Activated T-helper 1 cell treated with anti-CD3 and anti-CD28 coated beads, Interleukin-12 subunit alpha, Interleukin-12 subunit beta, Interleukin-2, Interleukin-4 antibody, amounts not matched to agents 30 ng/mL and 10 ng/mL and 1 ng/mL, durations not matched to agents 14 hours and 24 hours and 36 hours (primary cell): ENCODE measurements around the gene RNF8. TPM values are rescaled to one million over a fixed set of nuclear protein-coding genes. Genes with fewer than 3 reads are reported as not detected.
"Not testable (repeated sequence)": the region's sequence is repeated elsewhere in the genome, so short reads cannot be mapped to it uniquely, and the experiment has no call there.

Experiments used
- DNase-seq: peaks from one replicate; pipeline ENCODE4 v3.0.0; 2021; ENCODE audit warnings: low spot score
- H3K27ac Mint-ChIP-seq: one replicate; pipeline ENCODE4 v1.8.0; 2021; ENCODE audit warnings: mild to moderate bottlenecking, mixed read lengths
- H3K27me3 Mint-ChIP-seq: one replicate; pipeline ENCODE4 v1.8.0; 2022; ENCODE audit warnings: mild to moderate bottlenecking, moderate library complexity, mixed read lengths; ENCODE audit not compliant: insufficient read depth
- H3K36me3 Mint-ChIP-seq: one replicate; pipeline ENCODE4 v1.8.0; 2021; ENCODE audit warnings: low read depth, mixed read lengths
- H3K4me1 Mint-ChIP-seq: one replicate; pipeline ENCODE4 v1.8.0; 2021; ENCODE audit warnings: low read depth, mixed read lengths
- H3K4me3 Mint-ChIP-seq: one replicate; pipeline ENCODE4 v1.8.0; 2021; ENCODE audit warnings: mild to moderate bottlenecking, moderate library complexity, mixed read lengths
- H3K9me3 Mint-ChIP-seq: one replicate; pipeline ENCODE4 v1.8.0; 2021; ENCODE audit warnings: mixed read lengths
- intact Hi-C: fragments of 100-400 bp; cut with micrococcal nuclease; formaldehyde crosslinking; loops from one replicate; pipeline ENCODE4 v1.15.1; 2024
- total RNA-seq: library from RNA; stranded (reverse); gene quantifications from 2 replicates; pipeline ENCODE4 v1.2.3, GENCODE V29; 2022

RNF8 gene
- total RNA-seq, 1 donor from 2014 or later = 30.0 TPM

DNA sequence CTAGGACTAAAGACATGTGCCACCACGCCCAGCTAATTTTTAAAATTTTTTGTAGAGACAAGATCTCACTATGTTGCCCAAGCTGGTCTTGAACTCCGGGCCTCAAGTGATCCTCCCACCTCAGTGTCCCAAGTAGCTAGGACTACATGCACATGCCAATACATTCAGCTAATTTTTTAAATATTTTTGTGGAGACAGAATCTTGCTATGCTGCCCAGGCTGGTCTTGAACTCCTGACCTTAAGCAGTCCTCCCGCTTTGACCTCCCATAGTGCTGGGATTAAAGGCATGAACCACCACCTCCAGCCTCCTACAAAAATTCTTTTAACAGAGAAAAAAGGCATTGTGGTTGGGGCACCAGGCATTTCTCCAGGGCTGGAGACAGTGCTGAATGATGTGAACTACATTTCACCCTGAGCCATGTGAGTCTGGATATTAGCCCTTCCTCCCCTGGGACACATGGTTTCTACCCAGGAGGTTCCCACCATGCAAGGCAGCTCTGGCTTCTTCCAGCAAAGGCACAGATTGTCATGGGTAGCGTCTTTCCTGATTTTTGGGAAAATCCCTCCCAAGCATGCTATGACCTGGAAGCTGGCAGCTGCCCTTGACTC lies 42.9 kb downstream of the RNF8 start:
- Mint-ChIP-seq H3K27ac (no peak overlapping the region), H3K4me3 (no peak overlapping the region), H3K9me3 (no peaks in the 10 kb centered on the region), H3K27me3 (peaks cover 10% of the 10 kb centered on the region), H3K36me3 (no peaks in the 10 kb centered on the region), H3K4me1 (no peaks in the 10 kb centered on the region)
- intact Hi-C loops = no loop called here
- DNase-seq = no peak

DNA sequence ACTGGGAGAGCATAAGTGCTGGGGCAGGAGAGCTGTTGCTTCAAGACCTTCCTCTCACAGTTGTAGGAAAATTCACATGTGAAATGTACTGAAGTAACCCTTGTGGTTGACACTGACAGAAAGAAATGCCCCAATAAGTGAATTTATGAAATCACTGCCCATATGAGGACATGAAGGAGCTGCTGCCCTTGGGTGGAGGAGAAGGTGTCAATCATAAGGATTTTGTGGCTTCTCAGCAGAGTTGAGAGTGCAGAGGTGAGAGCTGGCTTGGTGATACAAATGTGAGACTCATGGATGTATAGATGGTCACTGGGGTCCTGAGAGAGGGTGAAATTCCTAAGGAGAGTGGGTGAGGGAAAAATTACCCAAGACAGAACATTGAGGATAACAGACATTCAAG lies 45.3 kb downstream of the RNF8 start:
- Mint-ChIP-seq H3K4me1 (no peaks in the 10 kb centered on the region), H3K27ac (no peak overlapping the region), H3K9me3 (no peaks in the 10 kb centered on the region), H3K36me3 (no peaks in the 10 kb centered on the region), H3K4me3 (no peak overlapping the region), H3K27me3 (peaks cover 24% of the 10 kb centered on the region)
- intact Hi-C loops = no loop called here
- DNase-seq = no peak

DNA sequence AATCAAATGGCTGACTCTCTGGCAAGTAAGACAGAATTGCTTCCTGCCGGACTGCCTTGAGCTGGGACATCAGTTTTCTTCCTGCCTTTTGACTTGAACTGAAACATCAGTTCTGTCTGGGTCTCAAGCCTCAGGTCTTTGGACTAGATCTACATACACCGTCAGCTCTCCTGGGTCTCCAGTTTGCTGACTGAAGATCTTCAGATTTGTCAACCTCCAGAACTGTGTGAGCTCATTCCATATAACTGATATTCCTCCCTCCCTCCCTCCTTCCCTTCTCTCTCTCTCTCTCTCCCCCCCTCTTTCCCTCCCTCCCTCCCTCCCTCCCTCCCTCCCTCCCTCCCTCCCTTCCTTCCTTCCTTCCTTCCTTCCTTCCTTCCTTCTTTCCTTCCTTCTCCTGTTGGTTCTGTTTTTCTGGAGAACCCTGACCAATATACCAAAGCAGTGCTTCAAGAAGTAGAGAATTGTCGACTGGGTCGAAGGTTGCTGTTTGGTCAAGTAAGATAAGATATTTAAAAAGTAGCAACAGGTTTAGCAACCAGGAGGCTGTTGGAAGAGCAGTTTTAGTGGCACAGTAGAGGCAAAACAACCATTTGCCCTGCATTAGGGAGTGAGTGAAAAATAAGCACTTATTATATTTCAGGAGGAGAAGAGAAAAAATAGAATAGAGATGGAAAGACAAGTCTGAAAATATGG lies 46.2 kb downstream of the RNF8 start:
- no peaks in the 10 kb centered on the region for H3K36me3 Mint-ChIP-seq
- no peaks in the 10 kb centered on the region for H3K9me3 Mint-ChIP-seq
- no peaks in the 10 kb centered on the region for H3K4me1 Mint-ChIP-seq
- intact Hi-C loops = no loop called here
- peaks cover 24% of the 10 kb centered on the region for H3K27me3 Mint-ChIP-seq
- no peak for DNase-seq
- H3K27ac Mint-ChIP-seq = no peak overlapping the region
- H3K4me3 Mint-ChIP-seq = no peak overlapping the region

DNA sequence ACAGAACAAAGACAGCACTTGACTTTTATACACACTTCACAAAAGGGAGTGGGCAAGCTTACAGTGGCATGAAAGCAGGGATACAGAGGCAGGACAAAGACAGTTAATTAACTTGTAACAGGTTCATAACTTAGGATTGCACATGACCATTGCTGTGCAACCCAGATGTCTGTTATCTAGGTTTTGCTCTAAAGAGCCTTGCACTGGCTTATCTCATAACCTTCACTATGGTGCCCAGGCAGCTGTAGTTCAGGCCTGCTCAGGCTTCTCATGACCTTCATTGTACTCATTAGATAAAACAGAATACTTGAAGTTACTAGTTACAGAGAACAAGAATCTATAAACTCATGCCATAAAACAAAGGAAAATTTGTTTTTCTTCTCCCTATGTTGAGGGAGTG lies 47.9 kb downstream of the RNF8 start:
- intact Hi-C loops, H3K4me3 Mint-ChIP-seq, H3K36me3 Mint-ChIP-seq, H3K9me3 Mint-ChIP-seq, DNase-seq, H3K27ac Mint-ChIP-seq, H3K4me1 Mint-ChIP-seq: not testable (repeated sequence)
- peaks cover 30% of the 10 kb centered on the region for H3K27me3 Mint-ChIP-seq

DNA sequence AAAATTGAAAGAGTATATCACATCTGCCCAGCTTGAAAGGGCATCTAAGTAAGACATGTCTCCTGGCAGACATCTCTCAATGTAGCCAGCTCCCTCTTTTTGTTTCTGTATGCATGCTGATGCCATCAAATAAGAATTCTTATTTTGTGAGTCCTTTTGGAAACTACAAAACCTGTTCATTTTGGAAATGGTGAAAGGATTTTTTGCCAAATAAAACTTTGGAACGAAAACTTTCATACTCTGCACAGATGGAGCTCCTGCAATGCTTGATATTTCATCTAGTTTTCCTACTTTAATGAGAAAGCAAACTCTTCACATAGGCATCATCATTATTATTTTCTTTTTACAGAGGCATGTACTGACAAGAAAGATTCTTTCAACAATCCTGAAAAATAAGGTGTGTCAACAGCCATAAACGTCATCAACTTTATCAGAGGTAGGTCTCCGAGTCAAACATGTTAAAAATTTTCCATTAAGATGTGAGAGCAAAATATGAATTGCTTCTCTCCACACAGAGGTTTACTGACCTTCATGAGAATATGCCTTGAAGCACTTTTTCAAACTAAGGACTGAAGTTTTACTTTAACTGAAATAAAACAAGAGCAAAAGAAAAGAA lies 53.1 kb downstream of the RNF8 start:
- no peaks in the 10 kb centered on the region for H3K4me1 Mint-ChIP-seq
- H3K36me3 Mint-ChIP-seq = no peaks in the 10 kb centered on the region
- intact Hi-C loops = no loop called here
- no peak for DNase-seq
- H3K9me3 Mint-ChIP-seq = no peaks in the 10 kb centered on the region
- peaks cover 41% of the 10 kb centered on the region for H3K27me3 Mint-ChIP-seq
- H3K4me3 Mint-ChIP-seq = no peak overlapping the region
- H3K27ac Mint-ChIP-seq = no peak overlapping the region

DNA sequence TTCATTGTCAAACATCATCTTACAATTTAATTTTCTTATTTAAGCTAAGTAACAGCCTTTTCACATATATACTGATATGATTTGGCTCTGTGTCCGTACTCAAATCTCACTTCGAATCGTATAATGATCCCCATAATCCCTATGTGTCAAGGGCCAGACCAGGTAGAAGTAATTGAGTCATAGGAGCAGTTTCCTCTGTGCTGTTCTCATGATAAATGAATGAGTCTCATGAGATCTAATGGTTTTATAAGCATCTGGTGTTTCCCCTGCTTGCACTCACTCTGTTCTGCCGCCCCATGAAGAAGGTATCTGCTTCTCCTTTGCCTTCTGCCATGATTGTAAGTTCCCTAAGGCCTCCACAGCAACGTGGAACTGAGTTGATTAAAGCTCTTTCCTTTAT lies 54.2 kb downstream of the RNF8 start:
- H3K27me3 Mint-ChIP-seq = peaks cover 37% of the 10 kb centered on the region
- no peaks in the 10 kb centered on the region for H3K36me3 Mint-ChIP-seq
- H3K4me3 Mint-ChIP-seq = no peak overlapping the region
- intact Hi-C loops = no loop called here
- H3K4me1 Mint-ChIP-seq = no peaks in the 10 kb centered on the region
- H3K27ac Mint-ChIP-seq = no peak overlapping the region
- no peak for DNase-seq
- H3K9me3 Mint-ChIP-seq = no peaks in the 10 kb centered on the region

DNA sequence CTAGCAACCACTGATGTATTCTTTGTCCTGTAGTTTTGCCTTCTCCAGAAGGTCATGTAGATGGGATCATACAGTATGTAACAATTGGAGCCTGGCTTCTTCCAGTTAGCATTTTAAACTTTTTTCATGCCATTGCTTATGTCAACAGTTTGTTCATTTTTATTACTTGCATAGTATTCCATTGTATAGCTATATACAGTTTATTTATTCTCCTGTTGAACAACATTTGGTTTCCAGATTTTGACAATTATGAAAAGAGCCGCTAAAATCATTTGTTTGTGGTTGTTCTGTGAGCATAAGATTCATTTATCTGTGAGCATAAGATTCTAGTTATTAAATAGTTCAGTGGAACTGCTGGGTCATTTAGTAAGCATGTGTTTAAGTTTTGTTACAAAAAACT lies 55.7 kb downstream of the RNF8 start:
- peaks cover 31% of the 10 kb centered on the region for H3K27me3 Mint-ChIP-seq
- no peaks in the 10 kb centered on the region for H3K9me3 Mint-ChIP-seq
- no peak overlapping the region for H3K4me3 Mint-ChIP-seq
- no peaks in the 10 kb centered on the region for H3K36me3 Mint-ChIP-seq
- DNase-seq = no peak
- intact Hi-C loops = no loop called here
- no peaks in the 10 kb centered on the region for H3K4me1 Mint-ChIP-seq
- H3K27ac Mint-ChIP-seq = no peak overlapping the region

DNA sequence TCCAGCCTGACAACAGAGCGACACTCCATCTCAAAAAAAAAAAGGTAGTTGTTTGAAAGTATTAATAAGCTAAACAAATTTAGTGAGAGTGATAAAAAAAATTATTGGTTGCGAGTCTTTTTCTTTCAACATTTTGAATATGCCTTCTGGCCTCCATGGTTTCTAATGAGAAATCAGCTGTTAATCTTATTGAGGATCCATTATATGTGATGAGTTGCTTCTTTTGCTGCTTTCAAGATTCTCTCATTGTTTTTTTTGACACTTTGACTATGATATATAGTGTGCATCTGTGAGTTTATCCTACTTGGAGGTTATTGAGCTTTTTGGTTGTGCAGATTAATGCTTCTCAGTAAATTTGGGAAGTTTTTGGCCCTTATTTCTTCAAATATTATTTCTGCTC lies 63.6 kb downstream of the RNF8 start:
- Mint-ChIP-seq H3K9me3 (no peaks in the 10 kb centered on the region), H3K27ac (no peak overlapping the region), H3K36me3 (no peaks in the 10 kb centered on the region), H3K4me1 (no peaks in the 10 kb centered on the region), H3K27me3 (peaks cover 11% of the 10 kb centered on the region), H3K4me3 (no peak overlapping the region)
- DNase-seq = no peak
- intact Hi-C loops = no loop called here

DNA sequence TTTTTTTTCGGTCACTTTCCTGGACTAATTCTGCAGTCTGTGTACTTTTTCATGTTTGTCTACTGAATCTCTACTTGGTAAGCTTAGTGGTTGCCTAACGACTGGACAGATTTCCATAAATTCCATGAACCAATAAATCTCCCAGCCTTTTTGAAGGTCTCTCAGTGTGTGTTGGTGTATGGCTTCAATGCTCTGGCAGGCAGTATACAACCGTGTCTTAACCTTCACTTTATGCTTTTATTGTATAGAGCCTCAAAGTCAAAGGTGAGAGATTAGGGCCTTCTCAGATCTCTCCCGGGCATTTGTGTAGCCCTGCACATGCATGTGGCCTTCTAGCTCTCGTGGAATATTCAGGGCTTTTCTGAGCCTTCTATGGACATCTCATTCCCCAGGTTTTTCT lies 64.9 kb downstream of the RNF8 start:
- no peaks in the 10 kb centered on the region for H3K9me3 Mint-ChIP-seq
- no peak for DNase-seq

DNA sequence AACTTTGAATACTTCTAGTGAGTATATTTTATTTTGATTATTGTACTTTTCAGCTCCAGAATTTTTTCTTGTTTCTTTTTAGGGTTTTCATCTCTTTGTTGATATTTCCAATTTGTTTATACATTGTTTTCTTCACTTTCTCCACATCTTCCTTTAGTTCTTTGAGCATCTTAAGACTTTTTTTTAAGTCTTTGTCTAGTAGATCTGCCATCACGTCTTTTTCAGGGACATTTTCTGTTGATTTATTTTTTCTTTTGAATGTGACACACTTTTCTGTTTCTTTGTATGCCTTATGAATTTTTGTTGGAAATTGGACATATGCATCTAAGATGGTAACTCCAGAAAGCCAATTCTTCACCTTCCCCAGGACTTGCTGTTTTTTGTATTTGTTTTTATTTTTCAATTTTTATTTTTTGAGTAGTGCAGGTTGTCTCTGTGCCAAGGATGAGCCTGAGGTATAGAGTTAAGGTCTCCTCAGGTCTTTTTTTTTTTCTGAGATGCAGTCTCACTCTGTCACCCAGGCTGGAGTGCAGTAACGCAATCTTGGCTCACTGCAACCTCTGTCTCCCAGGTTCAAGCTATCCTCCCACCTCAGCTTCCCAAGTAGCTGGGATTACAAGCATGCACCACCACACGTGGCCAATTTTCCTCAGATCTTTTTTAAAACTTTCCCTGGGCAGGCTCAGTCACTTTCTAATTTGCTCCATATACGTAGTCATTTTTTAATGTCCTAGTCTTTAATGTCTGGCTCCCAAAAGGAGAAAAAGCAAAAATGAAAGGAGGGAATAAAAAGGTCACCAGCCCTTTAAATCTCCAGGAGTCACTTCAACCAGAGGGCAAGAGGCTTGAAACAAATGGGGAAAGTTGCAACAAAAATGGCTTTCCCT lies 72.5 kb downstream of the RNF8 start:
- H3K27ac Mint-ChIP-seq = no peak overlapping the region
- no peaks in the 10 kb centered on the region for H3K4me1 Mint-ChIP-seq
- intact Hi-C loops = no loop called here
- H3K4me3 Mint-ChIP-seq = no peak overlapping the region
- H3K36me3 Mint-ChIP-seq = no peaks in the 10 kb centered on the region
- peaks cover 17% of the 10 kb centered on the region for H3K27me3 Mint-ChIP-seq
- no peak for DNase-seq
- H3K9me3 Mint-ChIP-seq = peaks cover 3% of the 10 kb centered on the region

More for the DNA sequence above, 64.9 kb downstream of the RNF8 start:
- no peak overlapping the region for H3K4me3 Mint-ChIP-seq
- H3K27ac Mint-ChIP-seq = no peak overlapping the region
- H3K27me3 Mint-ChIP-seq = peaks cover 11% of the 10 kb centered on the region
- H3K4me1 Mint-ChIP-seq = no peaks in the 10 kb centered on the region
- intact Hi-C loops = no loop called here
- no peaks in the 10 kb centered on the region for H3K36me3 Mint-ChIP-seq

DNA sequence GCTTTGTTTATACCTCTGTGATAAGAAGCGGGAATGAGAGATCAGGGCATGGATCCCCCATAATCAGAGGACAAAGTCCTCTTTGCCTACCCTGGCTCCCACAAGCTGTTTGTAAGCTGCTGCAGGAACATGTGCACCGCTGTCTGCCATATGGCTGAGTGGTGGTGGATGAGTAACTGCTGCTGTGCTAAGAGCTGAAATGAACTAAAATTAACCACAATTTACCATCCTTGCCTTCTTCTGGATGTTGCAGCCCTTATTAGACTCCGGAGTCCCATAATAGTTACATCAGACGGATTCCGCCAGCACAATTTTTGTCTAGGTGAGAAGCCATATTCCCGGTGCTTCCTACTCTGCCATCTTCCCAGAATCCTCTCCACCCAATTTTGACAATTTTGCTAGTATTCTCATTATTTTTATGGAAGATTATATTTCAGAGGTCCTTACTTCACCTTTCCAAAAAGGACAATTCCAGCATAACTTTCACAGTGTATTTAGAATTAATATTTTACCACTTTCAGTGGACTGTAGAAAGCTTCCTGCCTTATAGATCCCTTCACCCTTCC lies 73.2 kb downstream of the RNF8 start:
- Mint-ChIP-seq H3K4me1 (peaks cover under 1% of the 10 kb centered on the region), H3K27ac (no peak overlapping the region), H3K4me3 (no peak overlapping the region), H3K27me3 (peaks cover 17% of the 10 kb centered on the region), H3K9me3 (peaks cover 3% of the 10 kb centered on the region), H3K36me3 (no peaks in the 10 kb centered on the region)
- intact Hi-C loops = no loop called here
- DNase-seq = no peak

DNA sequence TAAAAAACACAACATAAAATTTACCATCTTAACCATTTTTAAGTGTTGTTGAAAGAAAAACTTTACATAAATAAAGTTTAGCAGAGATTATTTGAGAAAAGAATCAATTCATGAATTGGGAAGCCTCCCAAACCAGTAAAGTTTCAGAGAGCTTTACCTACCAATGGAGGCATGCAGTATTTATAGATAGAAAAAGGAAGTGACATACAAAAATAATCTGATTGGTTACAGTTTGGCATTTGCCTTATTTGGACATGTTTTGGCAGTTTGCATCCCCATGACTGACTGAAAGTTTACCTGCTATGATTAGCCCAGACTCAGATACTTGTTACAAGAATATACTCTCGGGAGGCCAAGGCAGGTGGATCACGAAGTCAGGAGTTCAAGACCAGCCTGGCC lies 75.6 kb downstream of the RNF8 start:
- no peak overlapping the region for H3K4me3 Mint-ChIP-seq

More for the DNA sequence above, 75.6 kb downstream of the RNF8 start:
- intact Hi-C loops = no loop called here
- Mint-ChIP-seq H3K9me3 (peaks cover 3% of the 10 kb centered on the region), H3K27me3 (peaks cover 15% of the 10 kb centered on the region), H3K4me1 (peaks cover 18% of the 10 kb centered on the region), H3K27ac (no peak overlapping the region), H3K36me3 (no peaks in the 10 kb centered on the region)
- no peak for DNase-seq
